ENCODE data around the gene BMP8A.

The BMP8A gene

DNA sequence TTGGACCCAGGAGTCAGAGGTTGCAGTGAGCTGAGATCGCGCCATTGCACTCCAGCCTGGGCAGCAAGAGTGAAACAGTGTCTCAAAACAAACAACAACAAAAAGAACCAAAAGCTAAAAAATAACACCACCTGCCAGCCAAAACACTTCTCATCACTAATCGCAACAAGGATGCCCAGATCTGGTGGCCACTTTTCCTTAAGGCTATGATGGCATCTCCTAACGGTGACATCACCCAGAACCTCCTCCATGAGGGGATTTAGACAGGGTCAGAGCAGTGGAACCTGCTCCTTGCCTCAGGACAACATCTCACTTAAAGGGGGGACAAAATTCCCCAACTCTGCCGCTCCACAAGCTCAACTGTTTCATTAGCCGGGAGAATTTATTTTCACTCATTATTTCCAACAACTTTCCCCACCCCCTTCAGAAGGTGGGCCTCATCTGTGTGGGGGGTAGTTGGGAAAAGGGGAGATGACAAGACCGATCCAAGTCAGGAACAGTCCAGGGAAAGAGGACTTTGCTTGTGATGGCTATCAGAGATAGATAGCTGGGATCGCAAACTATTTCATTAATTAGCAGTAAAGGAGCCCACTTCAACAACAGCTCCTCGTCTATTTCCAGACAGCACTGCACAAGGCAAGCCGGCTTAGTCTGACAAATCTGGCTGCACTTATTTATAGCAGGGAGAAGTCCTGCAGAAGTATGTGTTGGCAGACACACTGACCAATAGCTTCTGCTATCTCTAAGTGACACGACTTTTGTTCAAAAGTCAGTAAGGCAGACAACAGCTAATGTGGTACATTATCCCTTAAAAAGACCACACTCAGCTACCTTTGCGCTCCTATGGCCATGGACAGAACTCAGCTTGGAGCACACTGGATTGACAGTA is 82.5 kb downstream of the BMP8A start:
- DNase-seq = no peak

DNA sequence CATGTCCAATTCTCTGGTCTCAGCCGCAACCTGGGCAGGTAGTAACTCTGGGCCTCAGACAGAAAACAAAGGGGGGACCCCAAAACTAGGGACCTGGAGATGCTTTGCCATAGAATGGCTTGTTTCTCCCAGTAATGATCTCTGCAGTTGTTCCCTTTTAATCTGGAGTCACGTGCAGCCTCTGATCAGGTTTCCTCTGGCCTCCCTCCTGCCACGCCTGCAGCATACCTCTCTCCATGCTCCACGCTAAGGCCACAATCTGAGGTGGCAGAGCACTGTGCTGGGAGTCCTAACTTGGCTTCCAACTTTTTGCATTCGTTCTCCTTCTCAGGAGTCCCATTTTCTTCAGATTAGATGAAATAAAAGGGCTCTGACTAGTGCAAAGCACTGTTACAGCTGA is 83.2 kb downstream of the BMP8A start:
- DNase-seq = no peak
